ENCODE measurements around the gene CTNNAL1.
"Not testable (repeated sequence)": the region's sequence is repeated elsewhere in the genome, so short reads cannot be mapped to it uniquely, and the experiment has no call there.

CTNNAL1 gene

DNA sequence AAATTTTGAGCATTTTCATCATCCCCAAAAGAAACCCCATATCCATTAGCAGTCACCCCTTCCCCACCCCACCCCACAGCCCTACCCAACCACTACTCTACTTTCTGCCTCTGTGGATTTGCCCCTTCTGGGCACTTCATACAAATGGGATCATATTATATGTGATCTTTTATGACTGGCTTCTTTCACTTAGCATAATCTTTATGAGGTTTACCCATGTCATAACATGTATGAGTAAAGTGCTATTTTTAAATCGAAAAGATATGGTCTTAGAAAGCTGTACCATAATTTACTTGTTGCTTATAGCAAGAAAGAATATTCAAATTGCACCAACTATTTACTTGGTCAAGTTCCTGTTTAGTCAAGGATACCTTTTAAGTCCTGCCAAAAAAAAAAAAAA, 92.1 kb downstream of the CTNNAL1 start:
- no peak for DNase-seq

DNA sequence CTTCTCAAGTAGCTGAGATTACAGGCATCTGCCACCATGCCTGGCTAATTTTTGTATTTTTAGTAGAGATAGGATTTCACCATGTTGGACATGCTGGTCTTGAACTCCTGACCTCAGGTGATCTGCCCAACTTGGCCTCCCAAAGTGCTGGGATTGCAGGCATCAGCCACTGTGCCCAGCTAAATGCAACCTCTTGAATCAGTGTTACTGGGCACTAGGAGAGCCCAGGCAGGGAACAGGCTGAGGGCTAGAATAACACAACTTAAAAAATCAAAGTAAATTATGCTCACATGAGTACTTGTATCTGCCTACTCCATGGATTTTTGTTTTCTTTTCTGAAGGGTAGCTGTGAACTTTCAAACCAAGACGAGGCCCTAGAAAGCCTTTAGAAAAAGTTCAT, 92.9 kb downstream of the CTNNAL1 start:
- DNase-seq = not testable (repeated sequence)

DNA sequence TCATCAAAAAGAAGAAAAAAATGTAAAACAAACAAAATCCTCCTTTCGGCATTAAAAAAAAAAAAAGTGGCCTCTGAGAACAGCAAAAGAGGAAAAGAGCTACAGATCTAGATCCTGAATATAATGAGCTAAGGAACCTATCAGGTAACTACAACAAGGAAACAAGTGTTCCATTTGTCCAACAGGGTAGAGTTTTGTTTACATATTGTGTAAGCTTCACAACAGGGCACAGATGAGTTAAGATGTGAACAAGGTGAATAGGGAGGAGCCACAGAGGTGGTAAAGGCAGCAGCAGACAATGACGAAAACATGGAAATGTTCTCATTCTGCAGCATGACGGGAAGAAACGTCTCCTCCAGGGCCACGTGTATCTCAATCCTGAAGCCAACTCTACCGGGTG, 93.8 kb downstream of the CTNNAL1 start:
- DNase-seq = no peak

DNA sequence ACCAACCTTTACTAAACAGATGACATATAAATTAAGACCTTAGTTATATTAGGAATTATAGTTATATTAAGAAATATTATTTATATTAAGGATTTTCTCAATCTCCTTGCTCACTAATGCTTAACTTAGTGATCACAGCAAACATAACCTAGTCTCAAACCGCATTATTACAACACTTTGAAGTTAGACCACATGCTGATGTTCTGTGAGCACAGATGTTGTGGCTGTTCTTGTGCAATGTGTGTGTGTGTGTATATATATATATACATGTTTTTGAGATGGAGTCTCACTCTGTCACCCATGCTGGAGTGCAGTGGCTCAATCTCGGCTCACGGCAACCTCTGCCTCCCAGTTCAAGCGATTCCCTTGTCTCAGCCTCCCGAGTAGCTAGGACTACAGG, 99.9 kb downstream of the CTNNAL1 start:
- DNase-seq = no peak

DNA sequence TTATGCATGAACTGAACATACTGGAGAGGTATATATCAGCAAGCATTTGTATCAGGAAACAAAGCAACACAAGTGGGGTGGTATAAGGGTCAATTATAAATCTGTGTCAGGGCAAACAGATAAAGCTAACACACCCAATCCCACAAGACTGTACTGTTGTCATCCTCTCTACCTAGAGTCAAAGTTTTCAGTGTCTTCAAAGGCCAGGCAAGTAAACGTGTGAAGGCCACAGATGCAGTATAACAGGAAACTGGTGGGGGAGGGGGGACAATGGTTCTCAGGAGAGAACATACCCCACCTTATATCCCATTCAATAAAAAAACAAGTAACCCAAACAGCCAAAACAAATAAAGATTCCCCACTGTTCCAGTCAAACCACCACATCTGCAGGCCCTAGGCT, 101.5 kb downstream of the CTNNAL1 start:
- peak in 1 of 2 donors; percentile 17 for DNase-seq

DNA sequence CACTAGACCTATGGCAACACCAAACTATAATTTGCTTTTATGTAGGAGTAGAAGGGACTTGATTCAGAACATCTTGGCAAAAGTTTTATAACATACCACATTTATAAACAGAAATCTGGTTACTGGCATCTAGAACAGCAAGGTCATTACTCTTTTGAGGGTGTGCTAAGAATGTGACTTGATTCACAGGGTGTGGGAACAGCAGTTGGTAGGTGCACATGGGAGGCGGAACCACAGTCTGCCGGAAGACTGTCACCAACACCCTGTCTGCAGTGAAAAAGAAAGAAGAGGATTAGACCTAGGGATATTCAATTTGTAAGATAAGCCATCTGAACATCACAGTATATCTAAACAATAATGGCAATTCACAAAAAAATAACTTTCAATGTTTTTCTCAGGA, 102.4 kb downstream of the CTNNAL1 start:
- no peak for DNase-seq

DNA sequence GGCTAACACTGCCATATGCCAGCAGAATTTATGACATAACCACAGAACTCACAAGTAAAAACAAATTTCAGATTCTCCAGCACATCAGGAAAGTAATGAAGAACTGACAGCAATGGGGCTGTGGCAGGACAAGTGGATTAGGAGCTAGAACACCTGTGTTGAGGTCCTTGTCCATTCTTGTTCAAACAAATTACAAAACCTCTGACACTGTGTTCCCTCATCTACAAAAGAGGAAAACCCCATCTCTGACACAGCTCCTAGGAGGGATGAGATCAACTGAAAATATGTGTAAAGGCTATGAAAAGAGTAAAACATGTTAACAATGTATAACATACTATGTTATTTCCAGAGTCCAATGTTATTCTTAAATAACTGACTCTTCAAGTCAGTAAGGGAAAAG, 102.9 kb downstream of the CTNNAL1 start:
- DNase-seq = no peak

DNA sequence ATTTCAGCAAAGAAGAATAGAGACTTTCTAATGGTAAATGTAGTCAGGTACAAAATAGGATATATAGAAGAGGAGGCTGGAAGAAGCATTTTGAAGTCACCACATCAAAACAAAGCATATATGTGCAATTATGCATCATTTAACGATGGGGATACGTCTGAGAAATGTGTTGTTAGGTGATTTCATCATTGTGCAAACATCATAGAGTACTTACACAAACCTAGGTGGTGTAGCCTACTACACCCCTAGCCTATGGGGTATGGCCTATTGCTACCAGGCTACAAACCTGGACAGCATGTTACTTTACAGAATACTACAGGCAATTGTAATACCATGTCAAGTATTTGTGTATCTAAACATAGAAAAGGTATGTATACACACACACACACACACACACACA, 107.8 kb downstream of the CTNNAL1 start:
- no peak for DNase-seq

DNA sequence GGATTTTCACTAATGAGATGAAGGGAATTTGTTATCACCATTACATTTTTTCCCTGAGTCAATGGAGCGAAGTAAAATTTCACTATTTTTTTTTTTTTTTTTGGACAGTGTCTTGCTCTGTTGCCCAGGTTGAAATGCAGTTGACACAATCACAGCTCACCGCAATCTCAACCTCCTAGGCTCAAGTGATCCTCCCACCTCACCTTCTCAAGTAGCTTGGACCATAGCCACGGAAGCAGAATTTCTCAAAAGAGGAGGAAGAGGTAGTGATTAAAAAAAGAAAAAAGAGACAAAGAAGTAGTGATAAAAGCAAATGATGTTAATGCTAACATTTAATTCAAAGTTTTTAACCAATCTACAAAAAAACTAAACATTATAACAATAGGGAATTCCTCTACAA, 109.1 kb downstream of the CTNNAL1 start:
- DNase-seq = no peak

DNA sequence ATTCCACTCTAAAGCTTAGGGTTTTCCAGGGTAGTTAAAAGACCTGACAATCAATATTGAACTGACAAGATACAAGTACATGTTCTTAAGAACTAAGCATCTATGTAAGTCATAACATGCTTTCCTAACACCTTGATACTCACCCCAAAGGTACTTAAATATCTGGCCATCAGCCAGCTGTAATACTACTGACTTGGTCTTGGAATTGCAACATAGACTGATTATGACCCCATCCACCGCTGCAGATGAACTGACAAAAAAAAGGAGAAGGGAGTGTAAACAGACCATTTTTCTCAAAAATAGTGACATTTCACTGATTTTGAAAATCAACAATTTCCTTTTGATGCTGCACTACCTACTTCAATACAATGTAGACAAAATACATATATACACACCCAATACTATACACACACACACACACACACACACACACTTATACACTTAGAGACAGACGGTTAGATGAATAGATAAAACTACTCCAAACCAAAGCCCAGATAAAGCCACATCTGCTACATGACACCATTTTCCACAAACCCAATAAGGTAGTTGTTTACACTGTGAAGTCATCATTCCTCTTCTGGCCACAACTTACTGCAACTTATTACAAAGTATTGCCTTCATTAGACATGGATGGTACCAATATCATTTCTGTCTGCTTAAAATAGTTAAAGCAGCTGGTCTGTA, 109.7 kb downstream of the CTNNAL1 start:
- DNase-seq = no peak

DNA sequence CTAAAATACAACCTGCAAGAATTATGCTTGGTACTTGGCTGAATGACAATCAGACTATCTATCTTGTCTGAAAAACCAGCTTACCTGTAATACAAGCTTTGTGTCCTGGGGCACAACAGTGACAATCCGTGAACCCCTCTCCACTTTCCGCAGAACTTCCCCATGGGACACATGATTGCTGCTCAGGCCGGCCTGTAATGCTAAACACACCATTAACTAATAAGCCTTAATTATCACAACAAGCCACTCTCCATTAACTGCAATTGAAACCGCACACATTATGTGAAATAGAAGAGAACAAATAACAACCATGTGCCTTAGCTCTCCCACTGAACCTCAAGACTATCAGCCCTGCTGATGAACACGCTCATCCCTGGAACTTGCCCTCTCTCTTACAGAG, 113.1 kb downstream of the CTNNAL1 start:
- DNase-seq = no peak

DNA sequence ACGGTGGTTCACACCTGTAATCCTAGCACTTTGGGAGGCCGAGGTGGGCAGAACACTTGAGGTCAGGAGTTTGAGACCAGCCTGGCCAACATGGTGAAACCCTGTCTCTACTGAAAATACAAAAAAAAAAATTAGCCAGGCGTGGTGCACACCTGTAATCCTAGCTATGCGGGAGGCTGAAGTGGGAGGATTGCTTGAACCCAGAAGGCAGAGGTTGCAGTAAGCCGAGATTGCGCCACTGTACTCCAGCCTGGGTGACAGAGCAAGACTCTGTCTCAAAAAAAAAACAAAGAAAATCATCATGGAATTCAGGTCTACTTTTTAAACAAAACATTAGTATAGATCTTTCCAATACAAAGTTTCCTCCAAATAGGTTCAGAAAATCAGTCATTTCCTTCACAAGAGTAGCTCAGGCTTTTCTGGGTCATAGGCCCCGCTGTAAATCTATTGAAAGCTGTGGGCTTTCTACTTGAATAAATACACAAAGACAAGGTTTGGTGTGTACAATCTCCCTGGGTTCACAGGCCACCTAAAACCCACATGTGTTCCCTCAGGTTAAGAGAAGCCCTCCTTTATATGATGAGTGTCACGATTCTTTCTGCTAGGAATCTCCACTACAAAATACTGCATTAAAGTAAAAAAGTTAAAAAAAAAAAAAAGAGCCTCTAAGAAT, 114.1 kb downstream of the CTNNAL1 start:
- DNase-seq = not testable (repeated sequence)

DNA sequence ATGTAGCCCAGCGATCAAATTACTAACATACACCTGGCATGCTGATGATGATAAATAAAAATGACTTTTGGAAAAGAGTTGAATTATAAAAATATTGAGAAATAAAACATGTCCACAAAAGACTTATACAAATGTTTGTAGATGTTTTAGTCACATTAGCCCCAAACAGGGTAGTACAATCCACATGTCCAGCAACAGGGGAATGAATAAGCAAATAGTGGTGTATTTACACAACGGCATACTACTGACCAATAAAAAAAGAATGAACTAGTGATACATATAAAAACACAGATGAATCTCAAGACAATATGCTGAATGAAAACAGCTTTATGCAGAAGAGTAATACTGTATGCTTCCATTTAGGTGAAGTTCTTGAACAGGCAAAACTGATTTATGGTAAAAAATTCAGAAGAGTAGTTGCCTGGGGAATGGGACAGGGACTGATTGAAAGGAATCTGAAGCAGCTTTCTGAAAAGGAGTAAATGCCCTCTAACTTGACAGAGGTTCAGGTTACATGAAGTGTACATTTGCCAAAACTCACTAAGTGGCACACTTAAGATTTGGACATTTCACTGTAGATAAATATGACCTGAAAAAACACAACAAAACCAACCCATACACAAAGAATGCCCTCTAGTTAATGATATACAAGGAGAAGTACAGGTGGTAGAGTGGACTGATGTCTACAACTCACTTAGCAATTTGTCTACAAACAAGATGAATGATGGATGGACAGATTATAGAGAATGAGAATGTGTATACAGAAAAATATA, 115.8 kb downstream of the CTNNAL1 start:
- no peak for DNase-seq

DNA sequence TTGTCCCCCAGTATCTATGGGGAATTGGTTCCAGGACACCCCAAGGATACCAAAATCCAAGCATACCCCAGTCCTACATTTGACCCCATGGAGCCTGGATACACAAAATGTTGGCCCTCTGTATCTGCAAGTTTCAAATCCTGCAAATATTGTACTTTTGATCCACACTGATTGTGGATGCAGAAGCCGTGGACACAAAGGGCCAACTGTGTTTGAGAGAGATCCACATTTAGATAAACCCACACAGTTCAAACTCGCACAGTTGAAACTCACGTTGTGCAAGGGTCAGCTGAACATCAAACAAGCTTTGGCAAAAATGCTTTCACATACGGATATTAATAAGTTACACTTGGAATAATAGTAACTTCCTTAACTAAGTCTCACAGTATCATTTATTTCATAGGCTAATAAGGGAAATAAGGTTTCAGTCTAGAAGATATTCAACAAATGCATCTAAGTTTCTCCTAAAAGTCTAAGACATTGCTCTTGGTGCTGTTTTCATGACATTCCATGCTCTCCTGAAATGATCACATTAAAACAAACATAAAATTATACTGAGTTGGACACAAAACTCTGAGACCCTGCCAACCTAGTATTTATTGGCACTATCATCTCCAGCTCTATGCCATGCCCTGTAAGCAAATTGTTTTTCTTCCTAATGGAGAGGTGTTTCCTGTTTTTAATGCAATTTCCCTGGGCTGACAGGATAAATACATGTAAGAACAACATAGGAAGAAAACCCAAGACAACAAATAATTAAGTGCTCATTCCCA, 118.9 kb downstream of the CTNNAL1 start:
- DNase-seq = no peak

Data from CD4-positive, alpha-beta T cell treated with Interferon alpha-2 for 1 hour (primary cell).